HFF-Myc (cell line): ENCODE results near the gene C18orf32.

Experiments used
- DNase-seq: peaks from one replicate; pipeline ENCODE4 v3.0.0-alpha.2; 2011; ENCODE audit warnings: low read depth; ENCODE audit errors: extremely low read depth
- H3K4me3 ChIP-seq: replicated peaks from 2 replicates; pipeline ENCODE4 v1.5.1; 2011; ENCODE audit warnings: low read depth, mild to moderate bottlenecking, control low read depth, low read length
- CTCF ChIP-seq: IDR thresholded peaks from 2 replicates; pipeline ENCODE4 v1.5.1; 2012; ENCODE audit warnings: mild to moderate bottlenecking, low read depth, low read length, control low read depth; ENCODE audit errors: missing control alignments

The C18orf32 gene

DNA sequence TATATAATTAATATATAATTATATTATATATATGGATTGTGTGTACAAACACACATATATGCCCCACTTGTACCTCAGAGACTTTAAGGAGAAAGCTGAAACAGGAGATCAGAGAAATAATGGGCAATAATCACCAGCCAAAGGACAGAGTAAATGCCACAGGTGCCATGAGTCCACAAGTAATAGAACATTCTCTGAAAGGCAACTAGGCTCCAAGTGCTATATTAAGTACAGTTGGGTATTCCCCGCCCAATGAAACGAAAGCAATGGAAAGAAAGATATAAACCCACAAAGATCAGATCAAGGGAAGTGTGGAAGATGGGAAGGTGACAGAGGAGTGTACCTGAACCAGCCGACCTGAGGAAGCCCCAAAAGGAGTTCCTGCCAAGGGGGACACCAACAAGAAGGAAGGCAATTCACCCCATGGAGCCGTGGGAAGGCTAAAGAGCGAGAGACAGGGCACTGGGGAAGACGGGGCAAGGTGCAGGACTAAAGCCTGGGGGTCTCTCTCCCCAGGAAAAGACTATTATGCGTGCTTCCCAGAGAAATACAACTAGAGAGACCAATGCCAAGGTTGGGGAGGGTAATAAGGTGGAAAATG is 45.6 kb downstream of the C18orf32 start:
- DNase-seq, result no peak
- TF ChIP-seq CTCF, result no peak
- H3K4me3 ChIP-seq, result no peak overlapping the region

DNA sequence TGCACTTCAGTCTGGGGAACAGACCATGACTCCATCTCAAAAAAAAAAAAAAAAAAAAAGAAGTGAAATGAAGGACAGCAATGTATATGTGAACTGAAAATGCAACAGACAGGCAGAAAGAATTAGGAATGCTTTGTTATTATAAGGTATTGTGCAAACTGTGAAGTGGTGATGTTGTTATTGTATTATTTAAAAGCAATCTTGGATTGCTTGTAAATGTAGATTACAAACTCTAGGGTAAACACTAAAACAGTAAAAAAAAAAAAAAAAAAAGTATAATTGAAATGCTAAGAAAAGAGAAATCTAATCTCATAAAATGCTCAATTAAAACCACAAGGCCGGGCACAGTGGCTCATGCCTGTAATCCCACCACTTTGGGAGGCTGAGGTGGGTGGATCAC is 51.9 kb downstream of the C18orf32 start:
- no peak for TF ChIP-seq CTCF
- H3K4me3 ChIP-seq, result no peak overlapping the region
- no peak for DNase-seq

- no peak overlapping the region for H3K4me3 ChIP-seq
- no peak for DNase-seq
- TF ChIP-seq CTCF, result no peak
These were observed 54.4 kb downstream of the C18orf32 start for GRCh38 chr18:49432602-49433001.

DNA sequence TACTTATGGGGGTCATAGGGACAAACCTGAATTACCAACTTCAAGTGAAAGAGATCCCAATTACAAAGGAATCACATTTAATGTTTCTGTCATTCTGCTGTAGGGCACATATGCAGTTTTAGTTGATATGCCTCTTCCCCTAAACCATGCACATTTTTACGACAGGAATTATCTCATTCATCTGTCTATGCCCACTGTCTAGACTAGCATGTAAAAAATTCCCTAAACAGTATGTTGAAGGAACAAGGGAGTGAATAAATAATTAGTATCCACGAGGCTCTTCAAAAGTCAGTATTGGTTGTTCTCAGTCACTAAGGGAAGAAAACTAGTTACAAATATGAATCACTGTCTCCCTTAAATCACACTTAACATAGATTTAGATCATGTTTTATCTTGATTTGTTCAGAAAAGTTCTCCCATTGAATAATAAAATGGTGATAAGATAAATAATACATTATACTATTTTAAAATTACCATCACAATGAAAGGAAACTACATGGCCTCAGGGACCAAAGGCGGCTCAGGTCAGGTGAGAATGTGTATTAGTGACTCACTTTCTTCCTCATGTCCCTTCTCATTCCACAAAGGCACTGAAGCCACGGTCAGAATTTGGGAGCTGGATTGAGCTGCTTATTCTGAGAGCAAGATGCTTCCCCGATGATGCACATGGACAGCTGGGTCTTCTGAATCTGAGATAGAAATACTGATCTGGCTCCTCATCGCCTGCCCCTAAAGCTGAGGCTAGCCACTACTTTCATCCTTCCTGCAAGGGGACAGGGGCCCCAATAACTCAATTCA is 55.7 kb downstream of the C18orf32 start:
- no peak overlapping the region for H3K4me3 ChIP-seq
- TF ChIP-seq CTCF, result no peak
- no peak for DNase-seq
